Inflammatory macrophage treated with lipopolysaccharide for 4 hours (primary cell): ENCODE results near the gene SARM1.
A peak's percentile ranks its signal among the peaks of the same experiment; 100 is the strongest.
"Not testable (repeated sequence)": the region's sequence is repeated elsewhere in the genome, so short reads cannot be mapped to it uniquely, and the experiment has no call there.

Source experiments
- DNase-seq: peaks from one replicate; pipeline ENCODE4 v3.0.0-alpha.2; 2020

Gene SARM1

GRCh38 chr17:28397275-28397674 lies 25.8 kb downstream of the SARM1 start:
- DNase-seq: no peak

GRCh38 chr17:28397687-28398279 lies 26.3 kb downstream of the SARM1 start:
- DNase-seq: no peak

- no peak for DNase-seq
Measured at GRCh38 chr17:28398280-28398981, 26.9 kb downstream of the SARM1 start.

- no peak for DNase-seq
Measured at GRCh38 chr17:28399808-28400207, 28.3 kb downstream of the SARM1 start.

GRCh38 chr17:28402224-28402630 lies 30.7 kb downstream of the SARM1 start:
- no peak for DNase-seq

GRCh38 chr17:28402844-28403243 lies 31.4 kb downstream of the SARM1 start:
- DNase-seq: no peak

- peak; percentile 53 for DNase-seq
Measured at GRCh38 chr17:28404007-28404406, 32.5 kb downstream of the SARM1 start.

GRCh38 chr17:28404461-28404811 lies 32.9 kb downstream of the SARM1 start:
- no peak for DNase-seq

- DNase-seq: no peak
Measured at GRCh38 chr17:28404812-28405570, 33.5 kb downstream of the SARM1 start.

- DNase-seq: no peak
Measured at GRCh38 chr17:28405632-28406472, 34.4 kb downstream of the SARM1 start, which contains the start of gene SLC46A1. SLC46A1 (minus strand) TSS chr17:28406212; CDS start chr17:28406114, 98 bp downstream.

GRCh38 chr17:28406473-28406814 lies 35.0 kb downstream of the SARM1 start:
- no peak for DNase-seq

GRCh38 chr17:28407130-28407973 lies 35.9 kb downstream of the SARM1 start:
- no peak for DNase-seq

GRCh38 chr17:28407974-28408306 lies 36.4 kb downstream of the SARM1 start:
- no peak for DNase-seq

GRCh38 chr17:28412099-28412498 lies 40.6 kb downstream of the SARM1 start:
- no peak for DNase-seq

- DNase-seq: no peak
Measured at GRCh38 chr17:28413804-28414203, 42.3 kb downstream of the SARM1 start.

- DNase-seq: no peak
Measured at GRCh38 chr17:28415886-28416285, 44.4 kb downstream of the SARM1 start.

GRCh38 chr17:28416703-28417311 lies 45.3 kb downstream of the SARM1 start:
- peak; percentile 66 for DNase-seq

- DNase-seq: no peak
Measured at GRCh38 chr17:28421787-28422305, 50.4 kb downstream of the SARM1 start.

GRCh38 chr17:28425206-28425605 lies 53.7 kb downstream of the SARM1 start:
- DNase-seq: no peak

- peak; percentile 13 for DNase-seq
Measured at GRCh38 chr17:28426081-28426519, 54.6 kb downstream of the SARM1 start.

- no peak for DNase-seq
Measured at GRCh38 chr17:28427371-28427770, 55.9 kb downstream of the SARM1 start.

GRCh38 chr17:28427982-28428381 lies 56.5 kb downstream of the SARM1 start:
- DNase-seq: not testable (repeated sequence)
